GM18507 (cell line): ENCODE data around the gene ARHGAP30.
"Not testable (repeated sequence)": the region's sequence is repeated elsewhere in the genome, so short reads cannot be mapped to it uniquely, and the experiment has no call there.

ENCODE experiments used
- DNase-seq: peaks from one replicate; pipeline ENCODE4 v3.0.0; 2011; ENCODE audit warnings: low read depth; ENCODE audit not compliant: insufficient read length; ENCODE audit errors: extremely low spot score
- FAIRE-seq: peaks from 2 replicates; lab custom pipeline; 2011; peaks lifted over from hg19 to GRCh38; lab: Jason Lieb, UNC

ARHGAP30 gene

GRCh38 chr1:161074676-161075368, 5.1 kb upstream of the ARHGAP30 start:
- FAIRE-seq (no peak), DNase-seq (no peak)

GRCh38 chr1:161073474-161074121, 3.9 kb upstream of the ARHGAP30 start:
- DNase-seq = no peak
- FAIRE-seq = no peak

DNA sequence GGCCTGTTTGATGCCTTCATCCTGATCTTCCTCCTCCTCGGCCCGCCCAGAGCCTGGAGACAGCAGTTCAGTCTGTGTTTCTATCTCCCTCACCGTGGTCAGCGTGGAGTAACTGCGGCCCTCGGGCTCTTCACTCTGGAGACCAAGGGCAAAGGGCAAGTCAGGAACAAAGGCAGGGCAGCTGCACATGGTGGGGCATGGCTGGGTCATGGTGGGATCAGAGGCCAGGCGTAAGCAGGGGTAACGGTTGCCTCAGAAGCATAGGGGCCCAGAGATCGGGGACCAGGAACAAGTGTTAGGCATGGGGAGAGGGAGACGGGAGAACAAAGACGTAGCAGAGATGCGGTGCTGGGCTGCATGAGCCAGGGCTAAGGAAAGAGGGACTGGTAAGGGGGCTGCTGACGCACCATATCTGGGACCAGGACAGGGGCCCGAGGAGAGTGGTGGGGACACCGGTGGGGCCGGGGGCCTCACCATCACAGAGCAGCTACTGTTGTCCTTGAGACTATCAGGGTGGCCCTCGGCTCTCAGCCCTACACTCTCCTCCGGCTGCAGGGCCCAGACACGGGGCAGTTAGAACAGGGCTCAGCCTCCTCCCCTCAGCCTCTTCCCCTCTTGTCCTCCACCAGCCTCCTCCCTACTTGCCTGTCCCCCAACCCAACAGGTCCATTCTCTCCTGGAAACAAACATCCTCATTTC, 3.2 kb upstream of the ARHGAP30 start:
- DNase-seq = no peak
- FAIRE-seq = no peak

- FAIRE-seq = peak; percentile 49
- DNase-seq = no peak
Measured at GRCh38 chr1:161071886-161072371, 2.2 kb upstream of the ARHGAP30 start.

DNA sequence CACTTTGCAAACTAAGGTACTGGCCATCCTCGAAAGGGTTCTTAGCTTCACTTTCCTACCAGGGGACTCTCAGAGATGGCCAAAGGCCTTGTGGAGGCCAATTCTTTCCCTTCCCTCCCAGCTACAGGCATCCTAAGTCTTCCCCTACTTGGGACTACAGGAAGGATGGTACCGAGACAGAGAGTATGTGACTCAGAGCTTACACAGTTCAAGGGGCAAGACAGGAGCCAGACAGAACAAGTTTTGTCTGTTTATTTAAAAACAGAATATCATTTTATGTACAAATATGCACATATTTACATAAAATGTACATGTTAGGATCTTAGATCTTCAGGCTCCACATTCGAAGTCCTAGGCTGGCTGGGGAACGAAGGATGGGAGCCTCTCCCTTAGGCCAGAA, 1.1 kb upstream of the ARHGAP30 start:
- FAIRE-seq (no peak), DNase-seq (no peak)

DNA sequence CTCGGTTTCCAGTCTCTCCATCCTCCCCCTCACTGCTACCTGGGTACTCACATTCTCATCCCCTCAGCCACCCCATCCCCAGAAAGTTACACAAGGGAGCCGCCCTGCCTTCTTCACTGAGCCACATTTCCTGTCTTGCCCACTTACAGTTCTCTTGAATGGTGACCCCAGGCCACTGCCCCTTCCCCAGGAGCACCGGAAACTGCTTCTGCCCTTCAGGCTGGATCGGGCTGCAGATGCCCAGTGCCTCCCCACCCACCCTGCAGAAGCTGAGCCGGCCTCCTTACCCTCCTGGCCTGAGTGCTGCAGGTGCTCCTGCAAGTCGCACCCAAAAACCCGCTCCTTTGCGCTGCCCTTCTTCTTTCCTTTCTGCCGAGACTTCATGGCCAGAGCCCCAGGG, 450 bp downstream of the ARHGAP30 start:
- FAIRE-seq (peak; percentile 53), DNase-seq (no peak)

- peak; percentile 64 for DNase-seq
- FAIRE-seq = peak; percentile 99
Measured at GRCh38 chr1:161068306-161069234, 1.1 kb downstream of the ARHGAP30 start.

GRCh38 chr1:161066694-161067093, 3.0 kb downstream of the ARHGAP30 start:
- DNase-seq (no peak), FAIRE-seq (no peak)

DNA sequence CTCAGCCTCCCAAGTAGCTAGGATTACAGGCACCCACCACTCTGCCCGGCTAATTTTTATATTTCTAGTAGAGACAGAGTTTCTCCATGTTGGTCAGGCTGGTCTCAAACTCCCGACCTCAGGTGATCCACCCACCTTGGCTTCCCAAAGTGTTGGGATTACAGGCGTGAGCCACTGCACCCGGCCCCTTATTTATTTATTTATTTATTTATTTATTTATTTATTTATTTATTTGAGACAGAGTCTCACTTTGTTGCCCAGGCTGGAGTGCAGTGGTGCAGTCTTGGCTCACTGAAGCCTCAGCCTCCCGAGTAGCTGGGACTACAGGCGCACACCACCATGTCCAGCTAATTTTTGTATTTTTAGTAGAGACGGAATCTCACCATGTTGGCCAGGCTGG, 4.0 kb downstream of the ARHGAP30 start:
- FAIRE-seq, DNase-seq: not testable (repeated sequence)

GRCh38 chr1:161063936-161064335, 5.8 kb downstream of the ARHGAP30 start:
- DNase-seq, FAIRE-seq: not testable (repeated sequence)

DNA sequence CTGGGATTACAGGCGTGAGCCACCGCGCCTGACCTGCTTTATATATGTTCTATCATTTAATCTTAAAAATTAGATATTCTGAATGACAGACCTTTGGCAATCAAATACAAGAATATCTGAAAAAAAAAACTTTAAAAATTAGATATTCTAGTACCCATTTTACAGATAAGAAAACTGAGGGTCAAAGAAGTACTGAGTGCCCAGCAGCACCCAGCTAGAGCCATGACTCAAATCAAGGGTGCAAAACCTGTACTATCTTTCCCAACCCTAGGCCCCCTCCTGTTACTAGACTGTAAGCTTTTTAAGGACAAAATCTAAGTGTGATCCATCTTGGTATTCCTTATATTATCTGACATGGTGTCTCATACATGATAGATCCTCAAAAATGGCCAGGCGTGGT, 8.3 kb downstream of the ARHGAP30 start:
- FAIRE-seq (no peak), DNase-seq (no peak)

DNA sequence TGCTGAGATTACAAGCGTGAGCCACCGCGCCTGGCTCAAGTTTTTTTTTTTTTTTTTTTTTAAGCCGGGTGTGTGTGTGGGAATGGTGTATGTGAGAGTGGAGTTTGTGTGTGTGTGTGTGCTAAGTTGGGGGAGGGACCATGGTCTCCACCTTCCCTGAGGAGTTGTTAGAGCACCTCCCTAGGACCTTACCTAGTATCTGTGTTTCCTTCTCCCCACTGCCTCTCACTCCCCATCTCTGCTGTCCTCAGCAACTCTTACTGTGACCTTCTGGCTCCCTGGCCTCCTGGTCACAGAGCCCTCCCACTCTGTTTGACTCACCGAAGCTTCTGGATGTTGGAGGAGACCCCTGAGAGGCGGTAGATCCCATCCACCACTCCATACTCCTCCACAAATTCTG, 10.4 kb downstream of the ARHGAP30 start:
- FAIRE-seq (no peak), DNase-seq (no peak)

- DNase-seq = no peak
- no peak for FAIRE-seq
Measured at GRCh38 chr1:161054805-161055204, 14.9 kb downstream of the ARHGAP30 start.

DNA sequence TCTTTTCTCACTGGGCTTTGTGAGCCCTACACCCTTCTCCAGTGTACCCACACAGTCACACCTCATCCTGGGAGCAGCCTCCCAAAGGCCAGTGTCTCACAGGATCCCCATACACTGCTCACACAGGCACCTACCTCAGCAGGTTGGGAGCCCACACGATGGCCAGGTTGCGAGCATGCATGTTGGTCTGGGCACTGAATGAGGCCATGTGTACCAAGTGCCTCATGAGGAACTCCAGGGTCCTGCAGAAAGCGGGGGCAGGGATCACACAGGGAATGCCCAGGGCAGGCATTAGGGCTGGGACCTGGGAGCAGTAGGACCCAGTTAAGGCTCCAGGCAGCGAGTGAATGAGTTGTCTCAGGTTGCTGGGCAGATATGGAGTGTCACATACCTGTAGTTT, 15.5 kb downstream of the ARHGAP30 start:
- DNase-seq (no peak), FAIRE-seq (no peak)

GRCh38 chr1:161052899-161053298, 16.8 kb downstream of the ARHGAP30 start:
- FAIRE-seq = no peak
- DNase-seq = no peak

DNA sequence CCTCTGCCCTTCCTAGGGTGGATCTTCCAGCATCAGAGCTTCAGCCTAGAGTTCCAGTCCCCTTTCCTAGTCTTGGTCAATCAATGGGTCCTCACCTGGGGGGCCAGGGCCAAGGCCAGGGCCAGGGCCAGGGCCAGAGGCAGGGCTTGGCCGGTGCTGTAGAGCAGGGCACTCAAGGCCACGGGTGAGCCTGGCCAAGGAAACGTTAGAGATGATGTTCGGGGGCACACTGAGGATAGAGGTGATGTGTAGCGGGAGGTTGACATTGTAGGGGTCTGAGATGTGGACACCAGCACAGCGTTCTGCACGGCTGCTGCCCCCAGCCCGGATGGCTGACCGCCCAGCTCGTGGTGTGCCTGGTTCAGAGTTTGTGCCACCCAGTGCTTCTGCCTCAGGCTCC, 18.5 kb downstream of the ARHGAP30 start:
- no peak for DNase-seq
- no peak for FAIRE-seq

GRCh38 chr1:161048949-161049722, 20.6 kb downstream of the ARHGAP30 start:
- no peak for DNase-seq
- no peak for FAIRE-seq

- DNase-seq = no peak
- FAIRE-seq = no peak
Measured at GRCh38 chr1:161047436-161048420, 22.0 kb downstream of the ARHGAP30 start.
